ENCODE measurements around the gene ARMC9. TPM values are rescaled to one million over a fixed set of nuclear protein-coding genes. Genes with fewer than 3 reads are reported as not detected.

Gene ARMC9
- total RNA-seq, 1 experiment from 2014 or later: 23.4 TPM

DNA sequence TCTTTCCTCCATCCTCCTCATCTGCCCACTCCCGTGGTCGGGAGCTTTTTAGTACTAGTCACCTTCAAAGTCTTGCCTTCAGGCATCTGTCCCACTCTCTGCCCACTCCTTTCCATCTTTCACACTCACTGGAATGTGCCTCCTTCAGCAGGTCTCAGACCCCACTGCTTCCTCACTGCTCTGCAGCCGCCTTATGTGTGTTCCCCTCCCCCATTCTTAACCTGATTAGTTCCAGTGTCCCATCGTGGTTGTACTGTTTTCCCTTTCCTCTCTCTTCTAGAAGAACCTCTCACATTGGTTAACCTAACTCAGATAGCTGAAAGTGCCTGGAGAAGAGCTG lies 3.0 kb downstream of the ARMC9 start:
- Histone ChIP-seq H3K4me3 (ENCODE audit: low read length) (no peak overlapping the region), H3F3A (ENCODE audit: low read length, unreplicated experiment) (no peaks in the 10 kb centered on the region), H2AFZ (ENCODE audit: low read length) (no peak overlapping the region), H3K9me2 (replicated peaks; ENCODE audit: low read length) (no peaks in the 10 kb centered on the region), H4K20me1 (ENCODE audit: low read length) (no peaks in the 10 kb centered on the region), H3K9ac (ENCODE audit: low read length) (no peak overlapping the region), H3K79me2 (ENCODE audit: low read length) (peaks cover 11% of the 10 kb centered on the region; the same call in 1 of the 2 replicates), H3K9me3 (ENCODE audit: low read length) (no peaks in the 10 kb centered on the region), H3K27ac (ENCODE audit: low read length) (no peak overlapping the region), H3K36me3 (ENCODE audit: low read depth, low read length) (no peaks in the 10 kb centered on the region; the same call in 1 of the 2 replicates), H3K27me3 (ENCODE audit: low read length) (no peaks in the 10 kb centered on the region), H3K4me2 (ENCODE audit: low read length) (0 out of 2 replicates have a peak overlapping the region, but pooled peaks have one; percentile 75), H3K4me1 (ENCODE audit: insufficient read depth, low read length) (peaks cover 27% of the 10 kb centered on the region)
- ChIA-PET CTCF (interaction anchor here (0.6 kb wide), 1 partner anchor 9 kb away, joined by 3 read pairs; no protein-coding TSS in a partner anchor), POLR2A (ENCODE audit: unreplicated experiment) (no interaction called here)
- no TSS peak for BruUV-seq (replicated peaks)
- TF ChIP-seq, protein P1, sequence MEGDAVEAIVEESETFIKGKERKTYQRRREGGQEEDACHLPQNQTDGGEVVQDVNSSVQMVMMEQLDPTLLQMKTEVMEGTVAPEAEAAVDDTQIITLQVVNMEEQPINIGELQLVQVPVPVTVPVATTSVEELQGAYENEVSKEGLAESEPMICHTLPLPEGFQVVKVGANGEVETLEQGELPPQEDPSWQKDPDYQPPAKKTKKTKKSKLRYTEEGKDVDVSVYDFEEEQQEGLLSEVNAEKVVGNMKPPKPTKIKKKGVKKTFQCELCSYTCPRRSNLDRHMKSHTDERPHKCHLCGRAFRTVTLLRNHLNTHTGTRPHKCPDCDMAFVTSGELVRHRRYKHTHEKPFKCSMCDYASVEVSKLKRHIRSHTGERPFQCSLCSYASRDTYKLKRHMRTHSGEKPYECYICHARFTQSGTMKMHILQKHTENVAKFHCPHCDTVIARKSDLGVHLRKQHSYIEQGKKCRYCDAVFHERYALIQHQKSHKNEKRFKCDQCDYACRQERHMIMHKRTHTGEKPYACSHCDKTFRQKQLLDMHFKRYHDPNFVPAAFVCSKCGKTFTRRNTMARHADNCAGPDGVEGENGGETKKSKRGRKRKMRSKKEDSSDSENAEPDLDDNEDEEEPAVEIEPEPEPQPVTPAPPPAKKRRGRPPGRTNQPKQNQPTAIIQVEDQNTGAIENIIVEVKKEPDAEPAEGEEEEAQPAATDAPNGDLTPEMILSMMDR (conservative IDR thresholded peaks at IDR 0.05; ENCODE audit: low read depth, low read length): no peak
- TF ChIP-seq EZH2phosphoT487 (IDR thresholded peaks at IDR 0.05; ENCODE audit: borderline replicate concordance, low read length) (no peak), EZH2 (IDR thresholded peaks at IDR 0.05; ENCODE audit: low read length, unreplicated experiment) (no peak)
- DNase-seq (no peak), ATAC-seq (no peak)
- intact Hi-C loops (cut with micrococcal nuclease): no loop called here

DNA sequence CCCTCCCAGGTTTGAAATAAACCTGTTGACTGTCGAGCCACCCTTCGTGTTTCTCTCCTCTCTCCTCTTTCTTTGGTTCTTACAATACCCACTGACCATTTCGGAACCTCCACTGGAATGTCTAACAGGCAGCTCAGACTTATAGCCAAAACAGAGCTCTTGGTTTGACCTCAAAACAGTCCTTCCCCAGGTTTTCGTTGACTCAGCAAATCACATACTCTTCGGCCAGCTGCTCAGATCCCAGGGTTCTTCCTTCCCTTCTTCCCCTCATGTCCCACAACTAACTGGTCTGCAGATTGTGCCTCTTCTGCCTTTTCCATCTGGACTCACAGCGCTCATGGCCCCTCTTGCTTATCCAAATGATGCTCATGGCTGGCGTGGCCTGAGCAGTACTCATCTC lies 4.7 kb downstream of the ARMC9 start:
- Histone ChIP-seq H3K36me3 (ENCODE audit: low read depth, low read length) (no peaks in the 10 kb centered on the region; the same call in 1 of the 2 replicates), H3K4me2 (ENCODE audit: low read length) (no peak overlapping the region), H3K9me2 (replicated peaks; ENCODE audit: low read length) (no peaks in the 10 kb centered on the region), H3K79me2 (ENCODE audit: low read length) (peaks cover 11% of the 10 kb centered on the region; the same call in 1 of the 2 replicates), H3K9ac (ENCODE audit: low read length) (no peak overlapping the region), H3F3A (ENCODE audit: low read length, unreplicated experiment) (no peaks in the 10 kb centered on the region), H3K4me1 (ENCODE audit: insufficient read depth, low read length) (peaks cover 23% of the 10 kb centered on the region), H4K20me1 (ENCODE audit: low read length) (no peaks in the 10 kb centered on the region), H3K27ac (ENCODE audit: low read length) (no peak overlapping the region), H2AFZ (ENCODE audit: low read length) (no peak overlapping the region), H3K4me3 (ENCODE audit: low read length) (no peak overlapping the region), H3K9me3 (ENCODE audit: low read length) (no peaks in the 10 kb centered on the region), H3K27me3 (ENCODE audit: low read length) (no peaks in the 10 kb centered on the region)
- ATAC-seq (no peak), DNase-seq (no peak)
- BruUV-seq (replicated peaks): no TSS peak
- CTCF ChIA-PET: no interaction called here
- TF ChIP-seq, protein P1 (conservative IDR thresholded peaks at IDR 0.05; ENCODE audit: low read depth, low read length): no peak
- TF ChIP-seq EZH2phosphoT487 (IDR thresholded peaks at IDR 0.05; ENCODE audit: borderline replicate concordance, low read length) (no peak), EZH2 (IDR thresholded peaks at IDR 0.05; ENCODE audit: low read length, unreplicated experiment) (no peak)
- intact Hi-C loops (cut with micrococcal nuclease): no loop called here
- POLR2A ChIA-PET (ENCODE audit: unreplicated experiment): interaction anchor here (0.6 kb wide), 1 partner anchor 9 kb away, joined by 3 read pairs; no protein-coding TSS in a partner anchor

DNA sequence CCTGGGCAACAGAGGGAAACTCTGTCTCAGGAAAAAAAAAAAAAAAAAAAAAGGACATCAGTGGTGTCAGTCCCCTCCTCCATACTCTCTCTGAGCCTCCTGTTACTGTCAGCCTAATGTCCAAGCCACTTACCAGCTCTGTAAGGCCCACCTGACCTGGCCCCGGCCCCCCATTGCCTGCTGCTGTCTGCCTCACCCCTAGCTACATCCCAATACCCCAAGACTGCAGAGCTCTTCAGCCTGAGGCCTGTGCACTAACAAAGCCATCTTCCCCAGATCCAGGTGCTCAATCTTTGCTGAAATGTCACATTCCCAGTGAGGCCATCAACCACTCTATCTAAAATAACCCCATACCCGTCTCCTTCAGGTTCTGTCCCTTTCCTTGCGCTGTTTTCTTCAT lies 5.7 kb downstream of the ARMC9 start:
- Histone ChIP-seq H3K9ac (ENCODE audit: low read length) (no peak overlapping the region), H3K36me3 (ENCODE audit: low read depth, low read length) (no peaks in the 10 kb centered on the region; the same call in 1 of the 2 replicates), H3K4me2 (ENCODE audit: low read length) (no peak overlapping the region), H3K9me3 (ENCODE audit: low read length) (no peaks in the 10 kb centered on the region), H2AFZ (ENCODE audit: low read length) (no peak overlapping the region), H3K27ac (ENCODE audit: low read length) (no peak overlapping the region), H3K4me3 (ENCODE audit: low read length) (no peak overlapping the region), H3K79me2 (ENCODE audit: low read length) (peaks cover 11% of the 10 kb centered on the region; the same call in 1 of the 2 replicates), H3F3A (ENCODE audit: low read length, unreplicated experiment) (no peaks in the 10 kb centered on the region), H3K9me2 (replicated peaks; ENCODE audit: low read length) (no peaks in the 10 kb centered on the region), H4K20me1 (ENCODE audit: low read length) (no peaks in the 10 kb centered on the region), H3K4me1 (ENCODE audit: insufficient read depth, low read length) (peaks cover 23% of the 10 kb centered on the region), H3K27me3 (ENCODE audit: low read length) (no peaks in the 10 kb centered on the region)
- intact Hi-C loops (cut with micrococcal nuclease): no loop called here
- DNase-seq: no peak
- no TSS peak for BruUV-seq (replicated peaks)
- no peak for TF ChIP-seq EZH2phosphoT487 (IDR thresholded peaks at IDR 0.05; ENCODE audit: borderline replicate concordance, low read length)
- TF ChIP-seq, protein P1 (conservative IDR thresholded peaks at IDR 0.05; ENCODE audit: low read depth, low read length): no peak
- TF ChIP-seq EZH2 (IDR thresholded peaks at IDR 0.05; ENCODE audit: low read length, unreplicated experiment): no peak
- ChIA-PET POLR2A (ENCODE audit: unreplicated experiment) (no interaction called here), CTCF (no interaction called here)
- no peak for ATAC-seq

Measured in PC-3 (cell line).